Activated CD8-positive, alpha-beta T cell treated with anti-CD3 and anti-CD28 coated beads, Interleukin-2, amount 10 ng/mL, durations not matched to agents 7 days and 5 days (primary cell): ENCODE results near the gene SLC2A10. TPM values are rescaled to one million over a fixed set of nuclear protein-coding genes. Genes with fewer than 3 reads are reported as not detected.
"Not testable (repeated sequence)": the region's sequence is repeated elsewhere in the genome, so short reads cannot be mapped to it uniquely, and the experiment has no call there.

ENCODE experiments used
- ATAC-seq: fragments of 150-1000 bp; cut with Tn5 transposase; one replicate; pipeline ENCODE4 v1.10.0; 2021; ENCODE audit warnings: moderate library complexity
- CTCF ChIA-PET: fragments of 350-600 bp; sonication (Branson Sonifier 250); formaldehyde crosslinking; loops from one replicate; lab custom pipeline; 2021; ENCODE audit warnings: antibody characterized with exemption; lab: Charles Lee
- POLR2A ChIA-PET: fragments of 350-600 bp; sonication (Branson Sonifier 250); formaldehyde crosslinking; loops from one replicate; lab custom pipeline; 2021; ENCODE audit warnings: antibody characterized with exemption; lab: Charles Lee
- DNase-seq: peaks from one replicate; pipeline ENCODE4 v3.0.0-alpha.2; 2020
- H3K27ac Mint-ChIP-seq: one replicate; pipeline ENCODE4 v1.8.0; 2021; ENCODE audit warnings: mild to moderate bottlenecking, mixed read lengths
- H3K27me3 Mint-ChIP-seq: one replicate; pipeline ENCODE4 v1.8.0; 2021; ENCODE audit warnings: low read depth, mixed read lengths
- H3K36me3 Mint-ChIP-seq: one replicate; pipeline ENCODE4 v1.8.0; 2021; ENCODE audit warnings: low read depth, mixed read lengths
- H3K4me1 Mint-ChIP-seq: one replicate; pipeline ENCODE4 v1.8.0; 2021; ENCODE audit warnings: low read depth, mixed read lengths
- H3K4me3 Mint-ChIP-seq: one replicate; pipeline ENCODE4 v1.8.0; 2021; ENCODE audit warnings: mild to moderate bottlenecking, mixed read lengths
- H3K9me3 Mint-ChIP-seq: one replicate; pipeline ENCODE4 v1.8.0; 2022; ENCODE audit warnings: mixed read lengths; ENCODE audit not compliant: insufficient read depth
- total RNA-seq, 2 experiments: library from RNA; stranded (reverse); gene quantifications; one replicate each; pipeline ENCODE4 v1.2.3, GENCODE V29; 2021

The SLC2A10 gene
- total RNA-seq, 2 experiments from 2014 or later: not detected

DNA sequence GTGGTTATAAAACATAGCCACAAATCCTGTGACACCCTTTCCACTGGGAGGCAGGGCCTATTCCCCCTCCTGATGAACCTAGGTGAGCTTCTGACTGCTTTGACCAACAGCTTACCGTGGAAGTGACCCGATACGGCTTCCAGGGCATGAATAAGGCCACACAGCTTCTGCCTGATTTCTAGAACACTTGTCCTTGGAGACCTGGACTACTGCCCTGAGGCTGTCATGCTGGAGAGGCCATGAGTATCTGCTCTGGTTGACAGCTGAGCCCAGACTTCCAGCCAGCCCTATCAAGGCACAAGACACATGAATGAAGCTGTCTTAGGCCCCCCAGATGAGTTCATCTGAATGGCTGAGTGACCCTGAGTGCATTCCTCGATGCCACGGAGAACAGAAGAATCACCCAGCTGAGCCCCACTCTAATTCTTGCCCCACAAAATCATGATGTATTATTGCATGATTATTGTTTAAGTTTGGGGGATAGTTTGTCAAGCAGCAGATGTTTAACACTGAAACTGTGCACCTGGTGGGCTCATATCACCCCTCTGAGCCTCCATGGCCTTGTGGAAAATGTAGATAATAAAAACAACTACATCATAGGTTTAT, 36.8 kb upstream of the SLC2A10 start:
- CTCF ChIA-PET: interaction anchor here (0.9 to 1.3 kb wide), 2 partner anchors 8 to 128 kb away, joined by 3 read pairs; no protein-coding TSS in a partner anchor
- POLR2A ChIA-PET: no interaction called here
- Mint-ChIP-seq H3K36me3 (no peaks in the 10 kb centered on the region), H3K9me3 (peaks cover 4% of the 10 kb centered on the region), H3K27me3 (no peaks in the 10 kb centered on the region), H3K4me3 (no peak overlapping the region), H3K27ac (no peak overlapping the region), H3K4me1 (no peaks in the 10 kb centered on the region)
- no peak for ATAC-seq
- no peak for DNase-seq

DNA sequence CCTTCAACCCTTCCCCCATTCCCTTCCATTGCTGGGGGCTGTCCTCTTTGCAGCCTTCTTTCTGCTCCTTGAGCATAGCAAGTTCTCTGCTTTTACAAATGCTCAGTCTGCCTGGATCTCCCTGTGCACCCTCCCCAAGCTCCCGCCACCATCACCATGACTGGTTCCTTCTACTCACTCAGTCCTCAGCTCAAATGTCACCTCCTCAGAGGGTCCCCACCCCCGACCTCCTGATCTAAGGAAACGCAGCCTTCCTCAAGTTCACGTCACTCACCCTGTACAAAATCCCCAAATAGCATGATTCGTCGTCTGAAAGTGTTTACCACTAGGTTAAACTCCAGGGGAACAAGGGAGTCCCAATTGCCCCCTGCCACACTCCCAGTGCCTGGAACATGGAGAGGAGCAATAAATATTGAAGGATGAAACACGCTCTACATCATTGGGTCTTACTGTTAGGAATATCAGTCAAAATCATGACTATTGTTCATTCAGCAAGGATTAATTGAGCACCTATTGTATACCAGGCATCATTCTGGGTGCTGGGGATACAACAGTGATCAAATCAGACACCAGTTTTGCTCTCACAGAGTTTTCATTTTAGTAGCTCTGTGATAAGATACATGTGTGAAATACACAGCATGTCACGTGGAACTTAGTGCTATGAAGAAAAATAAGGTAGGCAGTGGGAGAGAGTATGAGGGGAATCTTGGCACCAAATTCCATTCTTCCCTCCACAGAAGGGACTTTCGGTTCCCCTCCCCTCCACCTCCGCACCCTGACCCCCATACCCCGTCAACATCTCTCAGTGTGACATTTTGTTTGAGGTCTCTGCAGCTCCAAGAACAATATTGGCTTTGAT, 35.8 kb upstream of the SLC2A10 start:
- CTCF ChIA-PET: no interaction called here
- no peak for ATAC-seq

DNA sequence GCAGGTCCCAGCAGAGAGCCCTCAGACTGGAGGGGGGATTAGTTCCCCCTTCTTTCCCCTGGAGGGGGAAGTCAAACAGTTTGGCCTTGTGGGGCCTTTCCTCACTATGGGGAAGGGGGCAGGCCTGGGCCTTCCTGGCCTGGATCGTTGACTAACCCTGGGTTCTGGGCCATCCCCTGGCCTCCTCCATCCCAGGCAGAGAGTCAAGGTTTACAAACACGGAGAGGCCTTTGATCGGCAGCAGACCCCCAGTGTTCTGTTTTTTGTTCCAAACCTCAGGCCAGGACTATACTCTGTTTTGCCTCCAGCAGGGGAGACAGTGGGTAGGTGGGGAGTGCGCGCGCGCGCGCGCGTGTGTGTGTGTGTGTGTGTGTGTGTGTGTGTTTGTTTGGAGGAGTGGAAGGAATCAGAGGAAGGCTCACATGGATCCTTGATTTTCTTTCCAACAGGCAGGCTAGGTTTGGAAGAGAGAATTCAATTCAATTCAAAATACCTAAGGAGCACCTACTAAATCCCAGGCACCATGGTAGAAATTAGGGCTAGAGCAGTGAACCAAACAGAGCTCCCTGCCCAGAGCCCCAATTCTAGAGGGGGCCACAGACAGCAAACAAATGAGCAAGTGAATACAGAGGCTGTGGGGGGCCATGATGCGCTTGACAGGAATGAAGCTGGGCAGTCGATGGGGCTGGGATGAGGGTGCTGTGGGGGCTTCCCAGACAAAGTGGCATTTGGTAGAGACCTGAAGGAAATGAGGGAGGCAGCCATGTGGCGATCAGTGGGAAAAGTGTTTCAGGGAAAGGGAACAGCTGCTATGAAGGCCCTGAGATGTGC, 35.0 kb upstream of the SLC2A10 start:
- CTCF ChIA-PET: no interaction called here
- DNase-seq (no peak), ATAC-seq (no peak)
- H3K27me3 Mint-ChIP-seq: no peaks in the 10 kb centered on the region
- POLR2A ChIA-PET: interaction anchor here (0.6 kb wide), 1 partner anchor 129 kb away, joined by 4 read pairs; no protein-coding TSS in a partner anchor
- H3K4me3 Mint-ChIP-seq: no peak overlapping the region
- no peaks in the 10 kb centered on the region for H3K4me1 Mint-ChIP-seq
- peaks cover 4% of the 10 kb centered on the region for H3K9me3 Mint-ChIP-seq
- H3K27ac Mint-ChIP-seq: no peak overlapping the region
- no peaks in the 10 kb centered on the region for H3K36me3 Mint-ChIP-seq

More for the DNA sequence above, 35.8 kb upstream of the SLC2A10 start:
- DNase-seq: no peak
- H3K4me3 Mint-ChIP-seq: no peak overlapping the region
- no peaks in the 10 kb centered on the region for H3K4me1 Mint-ChIP-seq
- H3K36me3 Mint-ChIP-seq: no peaks in the 10 kb centered on the region
- POLR2A ChIA-PET: no interaction called here
- H3K27me3 Mint-ChIP-seq: no peaks in the 10 kb centered on the region
- peaks cover 4% of the 10 kb centered on the region for H3K9me3 Mint-ChIP-seq
- H3K27ac Mint-ChIP-seq: no peak overlapping the region

DNA sequence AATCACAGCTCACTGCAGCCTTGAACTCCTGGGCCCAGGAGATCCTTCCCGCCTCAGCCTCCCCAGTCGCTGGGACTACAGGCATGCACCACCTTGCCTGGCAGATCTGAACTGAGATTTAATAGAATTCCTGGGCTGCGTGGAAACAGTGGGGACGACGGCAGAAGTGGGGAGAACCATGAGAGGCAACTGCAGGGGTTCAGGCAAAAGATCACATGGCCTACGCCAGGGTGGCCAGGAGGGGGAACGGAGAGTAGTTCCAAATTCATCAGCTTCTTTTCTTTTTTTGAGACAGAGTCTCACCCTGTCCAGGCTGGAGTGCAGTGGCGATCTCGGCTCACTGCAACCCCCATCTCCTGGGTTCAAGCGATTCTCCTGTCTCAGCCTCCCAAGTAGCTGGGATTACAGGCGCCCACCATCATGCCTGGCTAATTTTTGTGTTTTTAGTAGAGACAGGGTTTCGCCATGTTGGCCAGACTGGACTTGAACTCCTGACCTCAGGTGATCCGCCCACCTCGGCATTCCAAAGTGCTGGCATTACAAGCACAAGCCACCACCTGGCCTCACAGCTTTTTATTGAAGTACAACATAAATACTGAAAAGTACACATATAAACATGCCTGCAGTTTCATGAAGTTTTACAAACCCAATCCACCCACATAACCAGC, 32.7 kb upstream of the SLC2A10 start:
- H3K27ac Mint-ChIP-seq, H3K36me3 Mint-ChIP-seq, H3K9me3 Mint-ChIP-seq, DNase-seq, H3K27me3 Mint-ChIP-seq, H3K4me3 Mint-ChIP-seq, CTCF ChIA-PET, ATAC-seq, H3K4me1 Mint-ChIP-seq, POLR2A ChIA-PET: not testable (repeated sequence)

DNA sequence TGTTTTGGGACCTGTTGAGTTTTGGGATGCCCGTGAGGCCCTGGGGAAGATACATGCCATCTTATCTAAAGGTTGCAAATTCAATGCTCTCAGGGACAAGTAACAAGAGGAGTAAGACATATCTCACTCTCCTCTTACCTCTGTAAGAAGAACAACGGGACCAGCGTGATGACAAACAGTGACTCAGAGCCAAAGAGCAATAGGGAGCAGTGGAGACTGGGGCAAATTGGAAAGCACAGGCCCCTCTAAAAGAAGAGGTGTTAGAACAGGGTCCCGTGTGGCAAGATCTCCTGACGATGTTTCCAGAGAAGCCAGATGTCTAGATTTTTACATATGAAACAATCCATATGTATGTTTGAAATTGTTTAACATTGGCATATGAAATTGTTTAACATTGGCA, 31.8 kb upstream of the SLC2A10 start:
- H3K27me3 Mint-ChIP-seq: no peaks in the 10 kb centered on the region
- H3K4me3 Mint-ChIP-seq: no peak overlapping the region
- H3K4me1 Mint-ChIP-seq: peaks cover 10% of the 10 kb centered on the region
- no peak for ATAC-seq
- CTCF ChIA-PET: interaction anchor here (6.9 kb wide), 1 partner anchor 133 kb away, joined by 79 read pairs; no protein-coding TSS in a partner anchor
- POLR2A ChIA-PET: no interaction called here
- no peak for DNase-seq
- no peaks in the 10 kb centered on the region for H3K36me3 Mint-ChIP-seq
- no peaks in the 10 kb centered on the region for H3K9me3 Mint-ChIP-seq
- no peak overlapping the region for H3K27ac Mint-ChIP-seq

DNA sequence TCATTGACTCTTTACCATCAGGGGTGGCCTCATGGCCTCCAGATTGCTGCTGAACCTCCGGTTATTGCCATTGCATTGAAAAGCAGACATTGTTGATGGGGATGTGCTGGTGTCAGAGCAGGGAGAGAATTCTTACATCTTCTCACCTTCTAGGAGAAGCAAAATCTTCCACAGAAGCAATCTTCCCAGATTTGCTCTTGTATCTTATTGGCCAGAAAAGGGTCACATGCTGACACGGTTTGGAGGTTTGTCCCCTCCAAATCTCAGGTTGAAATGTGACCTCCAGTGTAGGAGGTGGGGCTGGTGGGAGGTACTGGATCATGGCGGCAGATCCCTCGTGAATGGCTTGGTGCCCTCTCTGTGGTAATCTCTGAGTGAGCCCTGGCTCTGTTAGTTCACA, 30.9 kb upstream of the SLC2A10 start:
- no peak overlapping the region for H3K27ac Mint-ChIP-seq
- H3K36me3 Mint-ChIP-seq: no peaks in the 10 kb centered on the region
- no peak for DNase-seq
- no peaks in the 10 kb centered on the region for H3K27me3 Mint-ChIP-seq
- CTCF ChIA-PET: interaction anchor here (1.2 to 6.9 kb wide), 2 partner anchors 9 to 134 kb away, joined by 4 to 79 read pairs; no protein-coding TSS in a partner anchor
- POLR2A ChIA-PET: no interaction called here
- no peak for ATAC-seq
- H3K4me3 Mint-ChIP-seq: no peak overlapping the region
- H3K9me3 Mint-ChIP-seq: no peaks in the 10 kb centered on the region
- H3K4me1 Mint-ChIP-seq: peaks cover 12% of the 10 kb centered on the region

DNA sequence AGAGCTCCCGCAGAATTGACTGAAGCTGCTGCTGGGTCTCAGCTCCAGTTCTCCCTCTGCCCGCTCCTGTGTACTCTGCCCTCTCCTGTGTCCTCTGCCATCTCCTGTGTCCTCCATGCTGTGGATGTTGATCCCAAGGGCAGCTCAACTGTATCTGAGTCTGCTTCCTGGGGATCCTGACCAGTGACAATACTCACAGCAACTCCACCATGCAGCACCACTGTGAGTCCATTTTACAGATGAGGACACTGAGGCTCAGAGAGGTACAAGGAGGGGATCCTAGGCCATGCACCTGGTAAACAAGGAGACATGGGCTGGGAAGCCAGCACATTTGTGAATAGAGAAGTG, 28.8 kb upstream of the SLC2A10 start:
- ATAC-seq: no peak
- POLR2A ChIA-PET: no interaction called here
- DNase-seq: no peak

DNA sequence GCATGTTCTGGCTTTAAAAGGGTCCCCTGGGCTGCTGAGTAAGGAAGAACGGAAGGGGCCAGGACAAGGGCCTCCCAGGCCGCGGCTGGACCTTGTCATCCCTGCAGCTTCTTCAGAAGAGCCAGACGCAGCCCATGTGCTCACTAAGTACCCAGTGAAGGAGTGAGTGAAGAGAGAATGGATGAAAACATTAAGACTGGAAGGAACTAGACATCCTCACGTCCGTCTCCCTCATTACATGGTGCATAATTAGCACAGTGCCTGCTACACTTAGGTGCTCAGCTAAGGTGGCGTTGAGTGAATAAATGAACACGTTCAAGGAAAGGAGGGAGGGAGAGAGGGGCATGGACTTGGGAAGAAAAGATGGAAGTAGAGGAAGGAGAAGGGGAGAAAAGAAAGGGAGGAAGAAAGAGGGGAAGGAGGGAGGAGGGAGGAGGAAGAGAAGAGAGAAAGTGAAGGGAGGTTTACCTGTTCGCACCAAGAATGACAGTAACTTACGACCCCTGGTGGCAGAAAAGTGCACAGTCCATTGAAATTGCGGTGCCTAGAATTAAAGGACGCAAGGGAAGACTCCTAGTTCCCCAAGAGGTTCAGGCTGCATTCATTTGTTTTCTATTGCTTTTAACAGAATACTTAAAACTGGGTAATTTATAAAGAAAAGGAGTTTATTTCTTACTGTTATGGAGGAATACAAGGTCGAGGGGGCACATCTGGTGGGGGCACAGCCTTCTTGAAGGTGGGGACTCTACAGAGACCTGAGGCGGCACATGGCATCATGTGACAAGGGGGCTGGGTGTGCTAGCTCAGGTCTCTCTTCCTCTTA, 28.2 kb upstream of the SLC2A10 start:
- H3K27me3 Mint-ChIP-seq: no peaks in the 10 kb centered on the region
- H3K27ac Mint-ChIP-seq: peak overlapping the region; percentile 30
- ChIA-PET POLR2A (no interaction called here), CTCF (interaction anchor here (0.7 to 6.9 kb wide), 20 partner anchors 8 to 169 kb away, joined by 3 to 79 read pairs (median 5); partner anchors contain the start of genes OCSTAMP and TP53RK)
- peaks cover 13% of the 10 kb centered on the region for H3K36me3 Mint-ChIP-seq
- no peaks in the 10 kb centered on the region for H3K9me3 Mint-ChIP-seq
- DNase-seq: peak; percentile 82
- no peak overlapping the region for H3K4me3 Mint-ChIP-seq
- peak; percentile 80 for ATAC-seq
- peaks cover 21% of the 10 kb centered on the region for H3K4me1 Mint-ChIP-seq

More for the DNA sequence above, 28.8 kb upstream of the SLC2A10 start:
- Mint-ChIP-seq H3K4me1 (peaks cover 16% of the 10 kb centered on the region), H3K36me3 (peaks cover 8% of the 10 kb centered on the region), H3K27ac (no peak overlapping the region), H3K9me3 (no peaks in the 10 kb centered on the region), H3K4me3 (no peak overlapping the region), H3K27me3 (no peaks in the 10 kb centered on the region)
- CTCF ChIA-PET: interaction anchor here (0.7 to 6.9 kb wide), 19 partner anchors 9 to 168 kb away, joined by 3 to 79 read pairs (median 5); partner anchors contain the start of genes OCSTAMP and TP53RK

DNA sequence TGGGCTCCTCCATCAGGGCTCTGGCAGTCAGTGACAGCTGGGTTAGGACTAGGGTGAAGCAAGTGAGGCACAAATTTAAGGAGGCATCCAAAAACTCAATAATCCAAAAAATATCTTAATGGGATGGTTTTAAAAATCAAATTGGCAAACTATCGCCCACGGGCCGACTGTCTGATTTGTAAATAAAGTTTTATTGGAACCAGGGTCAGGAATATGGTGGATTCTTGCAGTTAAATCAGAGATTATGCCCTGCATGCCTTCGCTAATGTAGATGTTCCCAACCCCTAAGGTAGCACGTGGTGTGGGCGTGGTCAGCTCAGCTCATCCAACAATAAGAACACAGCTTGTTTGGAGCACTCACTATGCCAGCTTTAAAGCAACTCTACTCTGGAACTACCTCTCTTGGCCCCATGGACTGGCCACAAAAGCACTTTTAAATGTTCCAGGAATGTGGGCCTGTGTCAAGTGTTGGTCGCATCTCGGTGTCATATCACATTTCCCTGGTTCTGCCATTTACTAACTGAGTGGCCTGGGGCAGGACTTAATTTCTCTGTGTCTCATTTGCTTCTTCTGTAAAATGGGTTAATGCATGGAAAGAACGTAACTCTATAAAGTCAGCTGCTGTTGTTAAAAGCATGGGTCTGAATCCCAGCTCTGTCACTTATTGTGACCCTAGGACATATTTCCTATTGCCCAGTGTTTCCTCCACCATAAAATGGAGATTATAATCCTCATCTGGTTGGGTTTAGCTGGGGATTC, 27.2 kb upstream of the SLC2A10 start:
- peaks cover 30% of the 10 kb centered on the region for H3K4me1 Mint-ChIP-seq
- DNase-seq: no peak
- ATAC-seq: no peak
- H3K27ac Mint-ChIP-seq: no peak overlapping the region
- POLR2A ChIA-PET: no interaction called here
- CTCF ChIA-PET: interaction anchor here (0.9 to 6.9 kb wide), 7 partner anchors 120 to 162 kb away, joined by 3 to 79 read pairs (median 5); partner anchors contain the start of gene OCSTAMP
- no peaks in the 10 kb centered on the region for H3K27me3 Mint-ChIP-seq
- H3K36me3 Mint-ChIP-seq: peaks cover 20% of the 10 kb centered on the region
- no peaks in the 10 kb centered on the region for H3K9me3 Mint-ChIP-seq
- H3K4me3 Mint-ChIP-seq: no peak overlapping the region
